Panc1 (cell line): ENCODE results near the gene SUCLG2. TPM values are rescaled to one million over a fixed set of nuclear protein-coding genes. Genes with fewer than 3 reads are reported as not detected.

Experiments used
- ATAC-seq: fragments of 200-7000 bp; cut with Tn5 transposase; 2 replicates; pipeline ENCODE4 v1.9.1; 2020; ENCODE audit warnings: mild to moderate bottlenecking, moderate library complexity
- BruUV-seq: library from RNA; stranded (reverse); fragments of 400-500 nt; replicated peaks from 2 replicates; lab custom pipeline; 2021; lab: Mats Ljungman, UMichigan
- CTCF ChIA-PET: fragments of 300-600 bp; sonication (Branson Sonifier 250); formaldehyde crosslinking; loops from one replicate; lab custom pipeline; 2022; ENCODE audit warnings: antibody characterized with exemption; lab: Charles Lee
- POLR2A ChIA-PET: fragments of 300-600 bp; sonication (Branson Sonifier 250); formaldehyde crosslinking; loops from one replicate; lab custom pipeline; 2022; ENCODE audit warnings: antibody characterized with exemption; lab: Charles Lee
- DNase-seq: peaks from one replicate; pipeline ENCODE4 v3.0.0-alpha.2; 2010; ENCODE audit warnings: low read depth, low spot score
- H3K27ac ChIP-seq: 2 replicates; pipeline ENCODE4 v1.5.1; 2011; ENCODE audit warnings: mild to moderate bottlenecking, low read length, inconsistent platforms
- H3K27me3 ChIP-seq: fragments of 200-500 bp; sonication (Bioruptor generic); 2 replicates; pipeline ENCODE4 v1.6.0; 2014; ENCODE audit warnings: low read length, inconsistent platforms; ENCODE audit not compliant: control insufficient read depth, insufficient read depth
- H3K36me3 ChIP-seq: fragments of 200-500 bp; sonication (Bioruptor generic); 2 replicates; pipeline ENCODE4 v1.5.1; 2014; ENCODE audit warnings: inconsistent platforms, mild to moderate bottlenecking, low read length, moderate library complexity; ENCODE audit not compliant: control insufficient read depth, insufficient read depth
- H3K4me1 ChIP-seq: 2 replicates; pipeline ENCODE4 v1.5.1; 2011; ENCODE audit warnings: inconsistent platforms, mild to moderate bottlenecking, low read length, moderate library complexity; ENCODE audit not compliant: control insufficient read depth, insufficient read depth
- H3K4me3 ChIP-seq, 2 experiments: 2 replicates each; pipeline ENCODE4 v1.5.1; 2011 to 2012; ENCODE audit warnings: low read depth in 2 of 2, low read length in 2 of 2, mild to moderate bottlenecking in 2 of 2, inconsistent platforms in 1 of 2, moderate library complexity in 1 of 2
- H3K9me3 ChIP-seq: fragments of 200-500 bp; sonication (Bioruptor generic); 2 replicates; pipeline ENCODE4 v1.5.1; 2014; ENCODE audit warnings: low read depth, mild to moderate bottlenecking, inconsistent platforms, low read length, moderate library complexity; ENCODE audit not compliant: control insufficient read depth, insufficient read depth
- CTCF ChIP-seq: fragments of 450-650 bp; IDR thresholded peaks from 2 replicates; pipeline ENCODE4 v1.5.1; 2017; ENCODE audit warnings: mild to moderate bottlenecking
- POLR2AphosphoS5 ChIP-seq: IDR thresholded peaks from 2 replicates; pipeline ENCODE4 v1.6.1; 2012; ENCODE audit warnings: mild to moderate bottlenecking, low read depth, low read length, moderate library complexity
- SIN3A ChIP-seq: IDR thresholded peaks from 2 replicates; pipeline ENCODE4 v1.6.1; 2012; ENCODE audit warnings: low read depth, mild to moderate bottlenecking, low read length, moderate library complexity, borderline replicate concordance; ENCODE audit not compliant: insufficient read depth
- TCF7L2 ChIP-seq: IDR thresholded peaks from 2 replicates; pipeline ENCODE4 v1.6.1; 2011; ENCODE audit warnings: mild to moderate bottlenecking, low read depth, low read length, inconsistent platforms
- in situ Hi-C: cut with HindIII; loops from 2 replicates; pipeline ENCODE4 v1.10.0; 2016; ENCODE audit warnings: low sequenced_read_pairs, low pct_unique_long_range_greater_than_20kb
- intact Hi-C: fragments of 100-400 bp; cut with micrococcal nuclease; formaldehyde crosslinking; loops from one replicate; pipeline ENCODE4 v1.10.0; 2022; ENCODE audit not compliant: unreplicated experiment
- total RNA-seq: library from RNA; stranded (reverse); gene quantifications from one replicate; pipeline ENCODE4 v1.2.1, GENCODE V29; 2021; ENCODE audit not compliant: unreplicated experiment
- TF ChIP-seq, protein P1 (sequence below), 2 experiments: IDR thresholded peaks; 2 replicates each; pipeline ENCODE4 v1.6.1; 2011 to 2012; ENCODE audit warnings: low read depth in 2 of 2, control low read depth in 1 of 2, low read length in 1 of 2, mild to moderate bottlenecking in 1 of 2, moderate library complexity in 1 of 2; ENCODE audit not compliant: insufficient read depth in 1 of 2

SUCLG2 gene
- total RNA-seq, 1 experiment from 2014 or later = 28.3 TPM

GRCh38 chr3:67521053-67521646, 133.3 kb downstream of the SUCLG2 start:
- POLR2A ChIA-PET = no interaction called here

DNA sequence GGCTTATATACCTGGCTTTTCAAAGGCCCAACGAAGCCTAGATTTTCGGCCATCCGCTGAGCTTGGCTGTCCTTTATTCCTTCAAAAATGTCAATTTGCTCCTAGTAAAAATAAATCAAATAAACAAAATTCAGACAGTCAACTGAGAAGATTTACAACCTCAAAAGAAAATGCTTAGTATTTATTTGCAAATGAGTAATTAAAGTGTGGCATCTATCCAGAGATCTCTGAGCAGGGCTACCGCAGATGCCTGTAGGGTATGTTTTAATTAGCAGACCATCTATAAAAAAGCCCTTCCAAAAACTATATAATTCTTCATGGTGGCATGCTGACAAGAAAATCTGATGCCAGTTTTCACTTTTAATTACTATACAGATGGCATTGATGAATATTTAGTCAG, 136.2 kb downstream of the SUCLG2 start:
- H3K4me1 ChIP-seq = no peaks in the 10 kb centered on the region
- BruUV-seq = no TSS peak
- ChIA-PET POLR2A (no interaction called here), CTCF (no interaction called here)
- in situ Hi-C loops (no loop called here), intact Hi-C loops (no loop called here)
- no peak overlapping the region for H3K4me3 ChIP-seq
- H3K9me3 ChIP-seq = no peaks in the 10 kb centered on the region
- TF ChIP-seq TCF7L2 (no peak), CTCF (no peak), POLR2AphosphoS5 (no peak), SIN3A (no peak)
- TF ChIP-seq, protein P1, sequence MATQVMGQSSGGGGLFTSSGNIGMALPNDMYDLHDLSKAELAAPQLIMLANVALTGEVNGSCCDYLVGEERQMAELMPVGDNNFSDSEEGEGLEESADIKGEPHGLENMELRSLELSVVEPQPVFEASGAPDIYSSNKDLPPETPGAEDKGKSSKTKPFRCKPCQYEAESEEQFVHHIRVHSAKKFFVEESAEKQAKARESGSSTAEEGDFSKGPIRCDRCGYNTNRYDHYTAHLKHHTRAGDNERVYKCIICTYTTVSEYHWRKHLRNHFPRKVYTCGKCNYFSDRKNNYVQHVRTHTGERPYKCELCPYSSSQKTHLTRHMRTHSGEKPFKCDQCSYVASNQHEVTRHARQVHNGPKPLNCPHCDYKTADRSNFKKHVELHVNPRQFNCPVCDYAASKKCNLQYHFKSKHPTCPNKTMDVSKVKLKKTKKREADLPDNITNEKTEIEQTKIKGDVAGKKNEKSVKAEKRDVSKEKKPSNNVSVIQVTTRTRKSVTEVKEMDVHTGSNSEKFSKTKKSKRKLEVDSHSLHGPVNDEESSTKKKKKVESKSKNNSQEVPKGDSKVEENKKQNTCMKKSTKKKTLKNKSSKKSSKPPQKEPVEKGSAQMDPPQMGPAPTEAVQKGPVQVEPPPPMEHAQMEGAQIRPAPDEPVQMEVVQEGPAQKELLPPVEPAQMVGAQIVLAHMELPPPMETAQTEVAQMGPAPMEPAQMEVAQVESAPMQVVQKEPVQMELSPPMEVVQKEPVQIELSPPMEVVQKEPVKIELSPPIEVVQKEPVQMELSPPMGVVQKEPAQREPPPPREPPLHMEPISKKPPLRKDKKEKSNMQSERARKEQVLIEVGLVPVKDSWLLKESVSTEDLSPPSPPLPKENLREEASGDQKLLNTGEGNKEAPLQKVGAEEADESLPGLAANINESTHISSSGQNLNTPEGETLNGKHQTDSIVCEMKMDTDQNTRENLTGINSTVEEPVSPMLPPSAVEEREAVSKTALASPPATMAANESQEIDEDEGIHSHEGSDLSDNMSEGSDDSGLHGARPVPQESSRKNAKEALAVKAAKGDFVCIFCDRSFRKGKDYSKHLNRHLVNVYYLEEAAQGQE (IDR thresholded peaks at IDR 0.05; ENCODE audit: insufficient read depth in 1 of 2, low read depth in 2 of 2, low read length in 1 of 2) = no peak
- ATAC-seq (no peak), DNase-seq (no peak)
- 0 out of 2 replicates have a peak, but pooled peaks cover 3% of the 10 kb centered on the region for H3K36me3 ChIP-seq
- H3K27me3 ChIP-seq = no peaks in the 10 kb centered on the region
- H3K27ac ChIP-seq = no peak overlapping the region

More at GRCh38 chr3:67521053-67521646, 133.3 kb downstream of the SUCLG2 start:
- DNase-seq (no peak), ATAC-seq (no peak)
- no TSS peak for BruUV-seq
- intact Hi-C loops = no loop called here
- H3K36me3 ChIP-seq = 0 out of 2 replicates have a peak, but pooled peaks cover 3% of the 10 kb centered on the region
- H3K27me3 ChIP-seq = no peaks in the 10 kb centered on the region
- H3K9me3 ChIP-seq = no peaks in the 10 kb centered on the region
- CTCF ChIA-PET = no interaction called here
- no peak overlapping the region for H3K4me3 ChIP-seq
- H3K4me1 ChIP-seq = no peaks in the 10 kb centered on the region
- H3K27ac ChIP-seq = no peak overlapping the region
- TF ChIP-seq CTCF (no peak), POLR2AphosphoS5 (no peak), SIN3A (no peak), TCF7L2 (no peak)
- TF ChIP-seq, protein P1 (IDR thresholded peaks at IDR 0.05; ENCODE audit: insufficient read depth in 1 of 2, low read depth in 2 of 2, low read length in 1 of 2) = no peak
- in situ Hi-C loops = no loop called here
